Smooth muscle cell (in vitro differentiated cells): Measurements from ENCODE around the gene PHB1. TPM values are rescaled to one million over a fixed set of nuclear protein-coding genes. Genes with fewer than 3 reads are reported as not detected.

Source experiments
- DNase-seq: peaks from one replicate; lab custom pipeline; 2025; ENCODE audit not compliant: unreplicated experiment; lab: John Stamatoyannopoulos, UW
- H2AFZ ChIP-seq: fragments of 200-600 bp; sonication (generic); 2 replicates; pipeline ENCODE4 v1.6.0; 2016; ENCODE audit warnings: antibody characterized with exemption, low read depth, mild to moderate bottlenecking
- H3F3A ChIP-seq: fragments of 200-600 bp; sonication (generic); 2 replicates; pipeline ENCODE4 v1.6.0; 2017; ENCODE audit warnings: antibody characterized with exemption, low read depth
- H3K27ac ChIP-seq: fragments of 200-600 bp; sonication (generic); 2 replicates; pipeline ENCODE4 v1.5.1; 2016; ENCODE audit warnings: low read depth, mild to moderate bottlenecking
- H3K27me3 ChIP-seq: fragments of 200-600 bp; sonication (generic); 2 replicates; pipeline ENCODE4 v1.6.1; 2016; ENCODE audit warnings: low read depth, mild to moderate bottlenecking
- H3K36me3 ChIP-seq: fragments of 200-600 bp; sonication (generic); 2 replicates; pipeline ENCODE4 v1.5.1; 2016; ENCODE audit warnings: low read depth
- H3K4me1 ChIP-seq: fragments of 200-600 bp; sonication (generic); 2 replicates; pipeline ENCODE4 v1.5.1; 2016; ENCODE audit warnings: low read depth
- H3K4me2 ChIP-seq: fragments of 200-600 bp; sonication (generic); 2 replicates; pipeline ENCODE4 v1.6.0; 2016; ENCODE audit warnings: mild to moderate bottlenecking
- H3K4me3 ChIP-seq: fragments of 200-600 bp; sonication (generic); 2 replicates; pipeline ENCODE4 v1.5.1; 2016; ENCODE audit warnings: mild to moderate bottlenecking
- H3K79me2 ChIP-seq: fragments of 200-600 bp; sonication (generic); 2 replicates; pipeline ENCODE4 v1.6.0; 2016; ENCODE audit warnings: low read depth, mild to moderate bottlenecking
- H3K9ac ChIP-seq: fragments of 200-600 bp; sonication (generic); 2 replicates; pipeline ENCODE4 v1.6.0; 2016; ENCODE audit warnings: low read depth
- H3K9me3 ChIP-seq: fragments of 200-600 bp; sonication (generic); replicated peaks from 2 replicates; pipeline ENCODE4 v1.5.1; 2016; ENCODE audit warnings: low read depth
- H4K20me1 ChIP-seq: fragments of 200-600 bp; sonication (generic); 2 replicates; pipeline ENCODE4 v1.6.0; 2016; ENCODE audit warnings: low read depth
- WGBS: methylation state at CpG from one replicate; pipeline ENCODE4 v1.1.7; 2016; ENCODE audit warnings: low lambda C conversion rate; 5-methylcytosine and 5-hydroxymethylcytosine counted together
- polyA plus RNA-seq: library from polyadenylated mRNA; unstranded; fragments of >200 nt; fragmentation: Nextera tagmentation; extraction: Ambion mirVana; gene quantifications from 2 replicates; pipeline ENCODE4 v1.2.1, GENCODE V29; 2016
- total RNA-seq: library from RNA; depleted of rRNA; stranded (reverse); fragments of >200 nt; gene quantifications from 2 replicates; pipeline ENCODE4 v1.2.3, GENCODE V29; 2014
- TF ChIP-seq, protein P1 (sequence below): fragments of 200-600 bp; sonication (generic); IDR thresholded peaks from 2 replicates; pipeline ENCODE4 v1.5.1; 2017; ENCODE audit warnings: borderline replicate concordance, mild to moderate bottlenecking, antibody characterized with exemption; ENCODE audit not compliant: insufficient read depth, poor library complexity, severe bottlenecking

The PHB1 gene
- total and polyA plus RNA-seq, 2 experiments from 2014 or later: 90.1 to 184 TPM

DNA sequence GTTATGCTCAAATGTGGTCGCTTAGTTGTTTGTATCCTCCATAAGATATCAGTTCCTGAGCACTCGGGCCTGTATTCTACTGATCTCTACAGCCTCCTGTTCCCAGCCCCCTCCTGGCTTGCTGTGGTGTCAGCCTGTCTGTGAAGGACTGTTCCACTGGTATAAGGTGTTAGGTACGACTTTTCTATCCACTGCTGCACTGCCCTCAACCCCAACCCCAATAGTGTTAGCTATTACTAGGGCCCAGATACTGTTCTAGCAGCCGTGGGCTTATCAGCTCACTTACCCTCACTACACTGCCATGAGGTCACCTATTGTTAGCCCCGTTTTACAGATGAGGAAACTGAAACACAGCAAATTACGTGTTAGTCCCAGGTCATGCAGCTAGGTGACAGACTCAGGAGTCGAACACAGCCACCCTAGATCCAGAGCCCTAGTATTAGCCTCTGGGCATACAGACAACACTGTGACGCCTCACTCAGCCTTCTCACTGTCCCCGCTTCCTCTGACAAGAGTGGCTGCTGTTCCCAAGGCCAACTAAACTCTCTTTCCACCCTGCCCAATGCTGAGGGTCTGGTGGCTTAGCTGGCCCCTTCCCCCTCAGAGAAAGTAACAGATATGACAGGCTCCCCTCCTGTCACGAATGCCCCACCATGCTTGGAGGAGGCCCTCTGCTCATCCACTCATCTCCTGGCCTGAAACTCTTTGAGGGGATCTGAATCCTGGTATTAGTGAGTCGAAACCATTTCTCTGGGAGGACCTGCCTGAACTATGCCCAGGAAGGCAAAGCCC, 27.0 kb downstream of the PHB1 start:
- Histone ChIP-seq H2AFZ (no peak overlapping the region), H3K27me3 (no peaks in the 10 kb centered on the region), H3K27ac (no peak overlapping the region), H3F3A (no peaks in the 10 kb centered on the region), H3K9me3 (no peaks in the 10 kb centered on the region), H3K36me3 (no peaks in the 10 kb centered on the region), H3K9ac (no peak overlapping the region), H3K4me2 (no peak overlapping the region), H3K4me1 (no peaks in the 10 kb centered on the region), H3K79me2 (no peaks in the 10 kb centered on the region), H3K4me3 (no peak overlapping the region), H4K20me1 (no peaks in the 10 kb centered on the region)
- 87% methylated on average over 11 of the region's 11 CpGs for WGBS
- DNase-seq: no peak
- TF ChIP-seq, protein P1, sequence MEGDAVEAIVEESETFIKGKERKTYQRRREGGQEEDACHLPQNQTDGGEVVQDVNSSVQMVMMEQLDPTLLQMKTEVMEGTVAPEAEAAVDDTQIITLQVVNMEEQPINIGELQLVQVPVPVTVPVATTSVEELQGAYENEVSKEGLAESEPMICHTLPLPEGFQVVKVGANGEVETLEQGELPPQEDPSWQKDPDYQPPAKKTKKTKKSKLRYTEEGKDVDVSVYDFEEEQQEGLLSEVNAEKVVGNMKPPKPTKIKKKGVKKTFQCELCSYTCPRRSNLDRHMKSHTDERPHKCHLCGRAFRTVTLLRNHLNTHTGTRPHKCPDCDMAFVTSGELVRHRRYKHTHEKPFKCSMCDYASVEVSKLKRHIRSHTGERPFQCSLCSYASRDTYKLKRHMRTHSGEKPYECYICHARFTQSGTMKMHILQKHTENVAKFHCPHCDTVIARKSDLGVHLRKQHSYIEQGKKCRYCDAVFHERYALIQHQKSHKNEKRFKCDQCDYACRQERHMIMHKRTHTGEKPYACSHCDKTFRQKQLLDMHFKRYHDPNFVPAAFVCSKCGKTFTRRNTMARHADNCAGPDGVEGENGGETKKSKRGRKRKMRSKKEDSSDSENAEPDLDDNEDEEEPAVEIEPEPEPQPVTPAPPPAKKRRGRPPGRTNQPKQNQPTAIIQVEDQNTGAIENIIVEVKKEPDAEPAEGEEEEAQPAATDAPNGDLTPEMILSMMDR: no peak

- H3K4me3 ChIP-seq: no peak overlapping the region
- H3K9me3 ChIP-seq: no peaks in the 10 kb centered on the region
- no peak for DNase-seq
- no peaks in the 10 kb centered on the region for H3K79me2 ChIP-seq
- H3F3A ChIP-seq: no peaks in the 10 kb centered on the region
- WGBS: 97% methylated on average over 10 of the region's 10 CpGs
- H2AFZ ChIP-seq: no peak overlapping the region
- H4K20me1 ChIP-seq: no peaks in the 10 kb centered on the region
- no peaks in the 10 kb centered on the region for H3K36me3 ChIP-seq
- no peak overlapping the region for H3K27ac ChIP-seq
- H3K4me1 ChIP-seq: no peaks in the 10 kb centered on the region
- H3K27me3 ChIP-seq: no peaks in the 10 kb centered on the region
- H3K4me2 ChIP-seq: no peak overlapping the region
- TF ChIP-seq, protein P1: no peak
- H3K9ac ChIP-seq: no peak overlapping the region
These were observed 28.3 kb downstream of the PHB1 start for GRCh38 chr17:49386373-49386772.

DNA sequence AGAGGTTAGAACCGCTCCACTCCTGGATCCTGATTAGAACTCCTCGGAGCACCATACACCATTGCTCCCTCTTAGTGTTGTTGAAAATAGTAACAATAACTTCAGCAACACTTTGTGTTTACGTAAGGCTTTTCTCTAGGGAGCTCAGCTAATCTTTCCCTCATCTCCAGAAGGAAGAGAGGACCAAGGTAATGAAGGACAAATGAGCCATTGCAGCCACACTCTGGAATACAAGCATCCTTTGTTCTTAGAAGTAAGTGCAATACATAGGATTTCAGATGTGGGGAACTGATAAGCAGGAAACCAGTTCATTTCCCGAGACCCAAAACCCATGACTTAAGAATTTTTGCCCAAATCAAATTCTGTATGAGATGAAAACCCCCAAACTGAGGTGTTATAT, 29.7 kb downstream of the PHB1 start:
- Histone ChIP-seq H3F3A (no peaks in the 10 kb centered on the region), H3K9me3 (no peaks in the 10 kb centered on the region), H3K27me3 (no peaks in the 10 kb centered on the region), H3K27ac (no peak overlapping the region), H2AFZ (no peak overlapping the region), H3K79me2 (no peaks in the 10 kb centered on the region), H3K4me2 (no peak overlapping the region), H3K36me3 (no peaks in the 10 kb centered on the region), H4K20me1 (no peaks in the 10 kb centered on the region), H3K4me3 (no peak overlapping the region), H3K4me1 (no peaks in the 10 kb centered on the region), H3K9ac (no peak overlapping the region)
- TF ChIP-seq, protein P1: no peak
- DNase-seq: no peak
- 73% methylated on average over 4 of the region's 4 CpGs for WGBS

- H3K4me1 ChIP-seq: no peaks in the 10 kb centered on the region
- TF ChIP-seq, protein P1: no peak
- no peak for DNase-seq
These were observed 31.6 kb downstream of the PHB1 start for GRCh38 chr17:49383060-49383459.

More at GRCh38 chr17:49383060-49383459, 31.6 kb downstream of the PHB1 start:
- Histone ChIP-seq H3K79me2 (no peaks in the 10 kb centered on the region), H3F3A (no peaks in the 10 kb centered on the region), H3K4me2 (no peak overlapping the region), H3K27ac (no peak overlapping the region), H3K9ac (no peak overlapping the region), H4K20me1 (no peaks in the 10 kb centered on the region), H3K4me3 (no peak overlapping the region), H3K9me3 (no peaks in the 10 kb centered on the region), H2AFZ (no peak overlapping the region), H3K36me3 (no peaks in the 10 kb centered on the region), H3K27me3 (no peaks in the 10 kb centered on the region)
- 71% methylated on average over 10 of the region's 10 CpGs for WGBS
